ENCODE results near the gene AASDH. TPM values are rescaled to one million over a fixed set of nuclear protein-coding genes. Genes with fewer than 3 reads are reported as not detected.
A peak's percentile ranks its signal among the peaks of the same experiment; 100 is the strongest.

AASDH gene
- total RNA-seq, result 10 to 100 TPM; 15.0 to 23.8 (median 19.4) TPM

DNA sequence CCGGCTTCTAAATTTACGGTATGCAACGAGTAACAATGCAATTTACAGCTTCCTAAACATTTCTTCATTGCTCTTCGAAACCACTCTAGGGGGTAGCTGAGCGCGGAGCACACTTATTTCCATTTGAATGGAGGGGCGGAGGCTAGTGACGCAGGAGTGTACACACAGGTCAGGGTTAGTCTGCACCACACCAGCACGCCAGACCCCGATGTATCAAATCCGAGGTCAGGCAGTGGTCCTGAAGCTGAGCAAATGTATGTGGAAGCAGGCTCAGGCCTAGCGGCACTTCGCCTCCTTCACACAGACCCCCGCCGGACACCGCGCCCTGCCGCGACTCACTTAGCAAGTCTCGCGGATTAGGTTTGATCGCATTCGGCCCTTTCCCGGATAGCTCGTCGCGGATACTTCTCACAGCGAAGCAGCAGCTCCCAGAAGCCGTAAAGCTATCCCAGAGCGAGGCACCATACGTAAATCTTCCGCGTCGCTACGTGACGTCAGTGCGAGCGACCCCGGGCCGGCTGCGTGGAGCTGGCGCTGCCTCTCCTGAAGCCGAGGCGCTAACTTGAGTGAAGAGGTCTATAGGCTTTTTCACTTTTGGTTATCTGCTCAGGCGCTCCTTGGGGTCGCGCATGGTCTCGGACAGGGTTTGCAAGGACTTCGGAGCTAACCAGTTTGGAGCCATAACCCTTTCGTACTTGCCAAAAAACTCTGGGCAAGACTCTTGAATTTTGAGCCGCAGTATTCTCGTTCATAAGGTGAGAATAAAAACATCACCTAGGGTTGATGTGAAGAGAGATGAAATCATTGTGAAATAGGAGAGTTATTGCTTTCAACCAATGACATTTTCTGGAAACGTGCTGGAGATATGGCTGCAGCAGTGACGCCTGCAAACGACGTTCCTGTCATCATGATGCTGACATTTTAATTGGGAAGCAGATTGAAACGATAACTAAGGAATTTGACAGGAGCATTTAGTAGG is at the start of gene AASDH:
TSS of gene AASDH (minus strand) at position 469 of the 979 bp plus-strand sequence. CDS start 3,192 bp downstream, outside the sequence.
- no peaks in the 10 kb centered on the region for H3K9me3 ChIP-seq
- peak within 1 kb of the TSS; percentile 58 to 88 (median 82) for H3K4me3 ChIP-seq (replicated peaks in 1 of 3)
- intact Hi-C loops (cut with DNase I), result no loop called here
- H3K27me3 ChIP-seq, result no peaks in the 10 kb centered on the region
- TF ChIP-seq POLR2A (IDR thresholded peaks at IDR 0.05), result peak; percentile 51 to 81
- TF ChIP-seq, protein P1, sequence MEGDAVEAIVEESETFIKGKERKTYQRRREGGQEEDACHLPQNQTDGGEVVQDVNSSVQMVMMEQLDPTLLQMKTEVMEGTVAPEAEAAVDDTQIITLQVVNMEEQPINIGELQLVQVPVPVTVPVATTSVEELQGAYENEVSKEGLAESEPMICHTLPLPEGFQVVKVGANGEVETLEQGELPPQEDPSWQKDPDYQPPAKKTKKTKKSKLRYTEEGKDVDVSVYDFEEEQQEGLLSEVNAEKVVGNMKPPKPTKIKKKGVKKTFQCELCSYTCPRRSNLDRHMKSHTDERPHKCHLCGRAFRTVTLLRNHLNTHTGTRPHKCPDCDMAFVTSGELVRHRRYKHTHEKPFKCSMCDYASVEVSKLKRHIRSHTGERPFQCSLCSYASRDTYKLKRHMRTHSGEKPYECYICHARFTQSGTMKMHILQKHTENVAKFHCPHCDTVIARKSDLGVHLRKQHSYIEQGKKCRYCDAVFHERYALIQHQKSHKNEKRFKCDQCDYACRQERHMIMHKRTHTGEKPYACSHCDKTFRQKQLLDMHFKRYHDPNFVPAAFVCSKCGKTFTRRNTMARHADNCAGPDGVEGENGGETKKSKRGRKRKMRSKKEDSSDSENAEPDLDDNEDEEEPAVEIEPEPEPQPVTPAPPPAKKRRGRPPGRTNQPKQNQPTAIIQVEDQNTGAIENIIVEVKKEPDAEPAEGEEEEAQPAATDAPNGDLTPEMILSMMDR (IDR thresholded peaks at IDR 0.05), result no peak
- peaks cover 9 to 12% of the 10 kb centered on the region in 2 donors for H3K4me1 ChIP-seq
- peak within 1 kb of the TSS; percentile 93 to 96 (median 94) for H3K27ac ChIP-seq
- peak; percentile 89 to 91 for DNase-seq
- 0 to 1% methylated on average over 31 to 42 of the region's 57 CpGs for WGBS, 2 donors
- no peaks in the 10 kb centered on the region for H3K36me3 ChIP-seq

GRCh38 chr4:56435140-56435926 is 48.0 kb upstream of the AASDH start, which contains the start of gene PPAT:
TSS of gene PPAT (minus strand) at chr4:56435615. CDS start at chr4:56435477, 138 bp downstream.
- DNase-seq, result peak; percentile 98
- H3K4me1 ChIP-seq, result peaks cover 0 to 13% of the 10 kb centered on the region in 2 donors
- no peaks in the 10 kb centered on the region for H3K36me3 ChIP-seq
- 1% methylated on average over 27 to 28 of the region's 61 CpGs for WGBS, 2 donors
- peak within 1 kb of the TSS; percentile 36 to 83 (median 55) for H3K4me3 ChIP-seq (replicated peaks in 1 of 3)
- peak within 1 kb of the TSS; percentile 70 to 94 (median 89) for H3K27ac ChIP-seq
- H3K27me3 ChIP-seq, result no peaks in the 10 kb centered on the region
- intact Hi-C loops (cut with DNase I), result no loop called here
- TF ChIP-seq POLR2A (IDR thresholded peaks at IDR 0.05), result peak in 1 of 2 donors; percentile 79
- TF ChIP-seq, protein P1 (IDR thresholded peaks at IDR 0.05), result peak in 4 of 6 experiments; percentile 15 to 37 (median 23)
- H3K9me3 ChIP-seq, result no peaks in the 10 kb centered on the region

DNA sequence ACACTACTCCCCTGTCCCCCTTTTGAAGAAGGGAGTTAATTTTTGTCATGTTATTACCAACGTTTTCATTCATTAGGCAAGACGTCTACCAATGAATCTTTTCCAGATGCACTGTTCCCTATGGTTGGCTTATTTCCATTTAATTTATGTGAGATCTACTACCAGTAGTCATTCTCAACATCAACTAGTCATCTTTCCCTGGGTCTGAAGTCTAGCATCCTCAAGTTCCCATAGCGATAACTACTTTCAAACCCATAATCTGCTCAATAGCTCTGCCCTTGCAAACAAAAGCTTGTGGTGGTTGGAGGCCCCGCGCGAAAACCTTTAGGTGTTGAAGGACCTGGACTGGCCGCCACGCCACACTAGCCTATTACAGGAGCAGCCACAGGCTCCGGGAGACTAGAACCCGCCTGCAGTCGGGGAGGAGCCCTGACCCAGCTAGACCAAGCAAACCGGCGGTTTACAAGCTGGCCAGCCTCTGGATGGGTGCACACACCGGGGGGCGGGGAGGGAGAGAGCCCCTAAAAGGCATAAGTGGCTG is 47.4 kb upstream of the AASDH start:
- no peaks in the 10 kb centered on the region for H3K36me3 ChIP-seq
- H3K27me3 ChIP-seq, result no peaks in the 10 kb centered on the region
- peak overlapping the region; percentile 36 to 83 (median 55) for H3K4me3 ChIP-seq (replicated peaks in 1 of 3)
- H3K9me3 ChIP-seq, result no peaks in the 10 kb centered on the region
- DNase-seq, result peak in 1 of 2 donors; percentile 49
- intact Hi-C loops (cut with DNase I), result no loop called here
- peaks cover 0 to 13% of the 10 kb centered on the region in 2 donors for H3K4me1 ChIP-seq
- WGBS, 2 donors, result 5% methylated on average over 13 to 15 of the region's 15 CpGs
- peak overlapping the region in 2 of 3 donors; percentile 89 to 94 for H3K27ac ChIP-seq
- no peak for TF ChIP-seq POLR2A (IDR thresholded peaks at IDR 0.05)
- TF ChIP-seq, protein P1 (IDR thresholded peaks at IDR 0.05), result no peak

- intact Hi-C loops (cut with DNase I), result no loop called here
- DNase-seq, result no peak
- H3K4me1 ChIP-seq, result peaks cover 0 to 13% of the 10 kb centered on the region in 2 donors
- no peaks in the 10 kb centered on the region for H3K27me3 ChIP-seq
- TF ChIP-seq, protein P1 (IDR thresholded peaks at IDR 0.05), result no peak
- TF ChIP-seq POLR2A (IDR thresholded peaks at IDR 0.05), result no peak
- no peaks in the 10 kb centered on the region for H3K36me3 ChIP-seq
- no peak overlapping the region for H3K4me3 ChIP-seq (replicated peaks in 1 of 3)
- H3K27ac ChIP-seq, result no peak overlapping the region
- no peaks in the 10 kb centered on the region for H3K9me3 ChIP-seq
Observed at GRCh38 chr4:56433280-56433679, 46.0 kb upstream of the AASDH start.
